ENCODE data around the gene HMGN2. TPM values are rescaled to one million over a fixed set of nuclear protein-coding genes. Genes with fewer than 3 reads are reported as not detected.
A peak's percentile ranks its signal among the peaks of the same experiment; 100 is the strongest.
"Not testable (repeated sequence)": the region's sequence is repeated elsewhere in the genome, so short reads cannot be mapped to it uniquely, and the experiment has no call there.

Gene HMGN2
- total RNA-seq, 1 experiment from 2014 or later: 543 TPM

DNA sequence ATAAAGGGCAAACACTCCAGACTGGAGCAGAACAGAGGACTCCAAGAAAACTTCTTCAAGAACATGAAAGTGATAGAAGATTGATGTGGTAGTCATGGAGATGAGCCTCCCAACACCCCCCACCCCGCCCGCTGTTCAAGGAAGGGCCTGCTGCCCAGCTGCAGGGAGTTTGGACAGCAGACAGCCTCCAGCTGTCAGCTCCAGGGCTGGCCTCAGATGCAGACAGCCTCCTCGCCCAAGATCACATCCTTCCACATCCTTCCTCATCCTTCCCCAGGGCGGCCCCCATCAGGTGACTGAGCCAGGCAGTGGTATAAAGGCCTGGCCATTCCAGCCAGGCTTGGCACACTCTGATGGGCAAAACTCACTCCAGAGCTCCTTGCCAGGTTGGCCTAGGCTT, 24.6 kb downstream of the HMGN2 start:
- Histone ChIP-seq H3K4me3 (ENCODE audit: insufficient read depth, low read depth, low read length) (no peak overlapping the region), H3K36me3 (replicated peaks; ENCODE audit: control insufficient read depth, insufficient read depth, low read length) (no peaks in the 10 kb centered on the region), H3K27me3 (ENCODE audit: control insufficient read depth, insufficient read depth, low read length) (0 out of 2 replicates have a peak, but pooled peaks cover 2% of the 10 kb centered on the region)
- no peak for DNase-seq

DNA sequence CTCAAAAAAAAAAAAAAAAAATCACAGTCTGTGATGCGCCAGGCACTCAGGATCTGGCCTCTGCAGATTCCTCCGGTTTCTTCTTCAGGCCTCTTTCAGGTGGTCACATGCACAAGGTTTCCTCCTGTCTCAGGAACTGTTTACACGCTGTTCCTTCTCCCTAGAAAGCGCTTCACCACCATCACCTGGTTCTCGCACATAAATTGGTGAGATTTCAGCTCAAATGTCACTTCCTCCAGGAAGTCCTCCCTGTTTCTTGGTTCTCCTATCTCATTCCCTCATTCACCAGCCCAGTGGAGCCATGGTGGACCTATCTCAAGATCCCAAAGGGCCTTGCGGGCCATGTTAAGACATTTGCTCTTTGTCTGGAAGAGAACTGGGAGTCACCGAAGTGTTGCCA, 26.7 kb downstream of the HMGN2 start:
- no peak for DNase-seq
- no peak overlapping the region for H3K4me3 ChIP-seq (ENCODE audit: insufficient read depth, low read depth, low read length)
- H3K36me3 ChIP-seq (replicated peaks; ENCODE audit: control insufficient read depth, insufficient read depth, low read length): no peaks in the 10 kb centered on the region
- H3K27me3 ChIP-seq (ENCODE audit: control insufficient read depth, insufficient read depth, low read length): 0 out of 2 replicates have a peak, but pooled peaks cover 2% of the 10 kb centered on the region

- Histone ChIP-seq H3K4me3 (ENCODE audit: insufficient read depth, low read depth, low read length) (peak overlapping the region; percentile 75), H3K27me3 (ENCODE audit: control insufficient read depth, insufficient read depth, low read length) (0 out of 2 replicates have a peak, but pooled peaks cover 2% of the 10 kb centered on the region), H3K36me3 (replicated peaks; ENCODE audit: control insufficient read depth, insufficient read depth, low read length) (no peaks in the 10 kb centered on the region)
- peak; percentile 95 for DNase-seq
These were observed 28.4 kb downstream of the HMGN2 start for GRCh38 chr1:26500488-26501175.

- not testable (repeated sequence) for DNase-seq; H3K36me3 ChIP-seq (replicated peaks; ENCODE audit: control insufficient read depth, insufficient read depth, low read length); H3K27me3 ChIP-seq (ENCODE audit: control insufficient read depth, insufficient read depth, low read length); H3K4me3 ChIP-seq (ENCODE audit: insufficient read depth, low read depth, low read length)
These were observed 38.5 kb downstream of the HMGN2 start for GRCh38 chr1:26510711-26511110.

- not testable (repeated sequence) for H3K27me3 ChIP-seq (ENCODE audit: control insufficient read depth, insufficient read depth, low read length); DNase-seq; H3K4me3 ChIP-seq (ENCODE audit: insufficient read depth, low read depth, low read length); H3K36me3 ChIP-seq (replicated peaks; ENCODE audit: control insufficient read depth, insufficient read depth, low read length)
These were observed 43.6 kb downstream of the HMGN2 start for GRCh38 chr1:26515836-26516235.

DNA sequence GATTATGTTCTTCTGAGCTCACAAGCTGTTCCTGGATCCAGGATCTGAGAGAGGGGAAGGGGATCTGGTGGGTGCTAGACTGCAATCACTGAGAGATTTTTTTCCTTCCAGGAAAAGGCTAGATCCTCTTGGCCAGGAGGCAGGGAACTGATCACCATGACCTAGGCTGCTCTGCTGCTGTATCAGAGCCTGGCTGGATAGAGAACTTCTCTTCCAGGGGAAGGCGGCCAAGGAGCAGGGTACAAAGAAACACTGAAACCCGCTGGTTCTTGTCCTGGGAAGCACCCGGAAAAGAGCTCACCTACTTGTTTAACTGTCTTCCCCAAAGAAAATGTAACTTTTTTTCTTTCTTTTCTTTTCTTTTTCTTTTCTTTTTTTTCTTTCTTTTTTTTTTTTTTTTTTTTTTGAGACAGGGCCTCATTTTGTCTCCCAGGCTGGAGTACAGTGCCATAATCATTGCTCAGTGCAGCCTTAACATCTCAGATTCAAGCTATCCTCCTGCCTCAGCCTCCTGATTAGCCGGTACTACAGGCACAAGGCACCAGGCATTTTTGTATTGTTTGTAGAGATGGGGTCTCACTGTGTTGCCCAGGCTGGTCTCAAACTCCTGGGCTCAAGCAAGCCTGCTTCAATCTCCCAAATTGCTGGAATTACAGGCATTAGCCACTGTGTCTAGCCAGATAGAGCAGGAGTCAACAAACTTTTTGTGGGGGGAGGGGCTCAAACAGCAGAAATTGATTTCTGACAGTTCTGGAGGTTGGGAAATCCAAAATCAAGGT, 44.9 kb downstream of the HMGN2 start:
- Histone ChIP-seq H3K4me3 (ENCODE audit: insufficient read depth, low read depth, low read length) (no peak overlapping the region), H3K36me3 (replicated peaks; ENCODE audit: control insufficient read depth, insufficient read depth, low read length) (no peaks in the 10 kb centered on the region), H3K27me3 (ENCODE audit: control insufficient read depth, insufficient read depth, low read length) (no peaks in the 10 kb centered on the region; the same call in 1 of the 2 replicates)
- DNase-seq: no peak

DNA sequence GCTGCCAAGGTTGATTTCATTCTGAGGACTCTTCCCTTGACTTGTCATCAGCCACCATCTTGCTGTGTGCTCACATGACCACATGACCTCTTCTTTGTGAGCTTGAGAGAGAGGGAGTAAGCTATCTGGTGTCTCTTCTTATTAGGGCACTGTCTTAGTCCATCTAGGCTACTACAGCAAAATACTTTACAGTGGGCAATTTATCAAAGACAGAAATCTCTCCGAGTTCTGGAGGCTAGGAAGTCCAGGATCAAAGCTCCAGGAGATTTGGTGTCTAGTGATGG, 45.5 kb downstream of the HMGN2 start:
- H3K36me3 ChIP-seq (replicated peaks; ENCODE audit: control insufficient read depth, insufficient read depth, low read length): no peaks in the 10 kb centered on the region
- DNase-seq: no peak
- H3K4me3 ChIP-seq (ENCODE audit: insufficient read depth, low read depth, low read length): no peak overlapping the region
- H3K27me3 ChIP-seq (ENCODE audit: control insufficient read depth, insufficient read depth, low read length): no peaks in the 10 kb centered on the region; the same call in 1 of the 2 replicates

GRCh38 chr1:26518355-26518754, 46.1 kb downstream of the HMGN2 start:
- no peak overlapping the region for H3K4me3 ChIP-seq (ENCODE audit: insufficient read depth, low read depth, low read length)
- H3K36me3 ChIP-seq (replicated peaks; ENCODE audit: control insufficient read depth, insufficient read depth, low read length): no peaks in the 10 kb centered on the region
- DNase-seq: no peak
- no peaks in the 10 kb centered on the region; the same call in 1 of the 2 replicates for H3K27me3 ChIP-seq (ENCODE audit: control insufficient read depth, insufficient read depth, low read length)

GRCh38 chr1:26520339-26520738, 48.1 kb downstream of the HMGN2 start:
- DNase-seq: no peak
- no peaks in the 10 kb centered on the region; the same call in 1 of the 2 replicates for H3K27me3 ChIP-seq (ENCODE audit: control insufficient read depth, insufficient read depth, low read length)
- H3K4me3 ChIP-seq (ENCODE audit: insufficient read depth, low read depth, low read length): no peak overlapping the region
- no peaks in the 10 kb centered on the region for H3K36me3 ChIP-seq (replicated peaks; ENCODE audit: control insufficient read depth, insufficient read depth, low read length)

GRCh38 chr1:26521669-26522030, 49.4 kb downstream of the HMGN2 start:
- no peak overlapping the region for H3K4me3 ChIP-seq (ENCODE audit: insufficient read depth, low read depth, low read length)
- H3K36me3 ChIP-seq (replicated peaks; ENCODE audit: control insufficient read depth, insufficient read depth, low read length): no peaks in the 10 kb centered on the region
- no peak for DNase-seq
- H3K27me3 ChIP-seq (ENCODE audit: control insufficient read depth, insufficient read depth, low read length): no peaks in the 10 kb centered on the region; the same call in 1 of the 2 replicates

DNA sequence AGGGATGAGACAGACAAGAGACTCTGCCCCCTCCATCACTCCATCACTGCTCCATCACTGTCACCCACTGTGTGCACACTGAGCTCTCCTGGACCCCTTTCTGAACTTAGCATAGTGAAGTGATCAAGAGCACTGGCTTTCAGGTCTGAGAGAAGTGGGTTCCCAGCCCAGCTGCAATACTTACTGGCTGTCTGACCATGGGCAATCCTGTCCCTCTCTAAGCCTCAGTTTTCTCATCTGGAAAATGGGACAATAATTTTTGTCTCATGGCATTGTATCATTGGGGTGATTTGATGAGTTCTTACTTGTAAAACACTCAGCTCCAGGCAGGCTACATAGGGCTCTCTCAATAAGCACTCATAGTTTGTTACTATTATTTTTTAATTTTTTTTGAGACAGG, 49.8 kb downstream of the HMGN2 start:
- Histone ChIP-seq H3K27me3 (ENCODE audit: control insufficient read depth, insufficient read depth, low read length) (no peaks in the 10 kb centered on the region; the same call in 1 of the 2 replicates), H3K36me3 (replicated peaks; ENCODE audit: control insufficient read depth, insufficient read depth, low read length) (no peaks in the 10 kb centered on the region), H3K4me3 (ENCODE audit: insufficient read depth, low read depth, low read length) (no peak overlapping the region)
- no peak for DNase-seq

DNA sequence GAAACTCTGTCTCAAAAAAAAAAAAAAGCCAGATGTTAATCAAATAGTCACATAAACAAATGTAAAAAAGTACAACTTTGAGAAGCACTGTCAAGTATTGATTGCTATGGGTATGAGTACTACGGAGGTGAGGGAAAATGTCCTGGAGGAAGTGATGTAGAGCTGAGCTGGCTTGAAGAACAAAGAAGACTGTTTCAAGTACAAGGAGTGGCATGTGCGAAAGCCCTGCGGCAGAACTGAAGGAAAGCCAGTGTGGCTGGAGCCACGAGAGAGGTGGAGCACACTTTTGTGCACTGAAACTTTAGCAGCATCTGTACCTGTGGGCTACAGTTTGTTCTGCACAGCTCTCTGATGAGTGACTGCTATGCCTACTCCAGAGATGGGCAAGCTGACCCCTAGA, 51.9 kb downstream of the HMGN2 start:
- no peaks in the 10 kb centered on the region for H3K36me3 ChIP-seq (replicated peaks; ENCODE audit: control insufficient read depth, insufficient read depth, low read length)

More for the DNA sequence above, 51.9 kb downstream of the HMGN2 start:
- DNase-seq: no peak
- no peaks in the 10 kb centered on the region; the same call in 1 of the 2 replicates for H3K27me3 ChIP-seq (ENCODE audit: control insufficient read depth, insufficient read depth, low read length)
- no peak overlapping the region for H3K4me3 ChIP-seq (ENCODE audit: insufficient read depth, low read depth, low read length)

Other genes starting within 250 kb of the HMGN2 start
- 60.1 and 69.7 TPM in 2 replicates for gene CEP85, start 238.2 kb upstream of the HMGN2 start, total RNA-seq (2014; rRNA removed; shearing (Covaris generic))
- gene SH3BGRL3, start 192.4 kb upstream of the HMGN2 start, total RNA-seq (2014; rRNA removed; shearing (Covaris generic)): 40.8 and 56.7 TPM in 2 replicates
- 13.4 and 14.6 TPM in 2 replicates for gene UBXN11, start 165.8 kb upstream of the HMGN2 start, total RNA-seq (2014; rRNA removed; shearing (Covaris generic))
- gene CD52, start 154.5 kb upstream of the HMGN2 start, total RNA-seq (2014; rRNA removed; shearing (Covaris generic)): 5.1 and 8.3 TPM in 2 replicates
- 7.9 and 8.7 TPM in 2 replicates for gene CRYBG2, start 118.3 kb upstream of the HMGN2 start, total RNA-seq (2014; rRNA removed; shearing (Covaris generic))
- gene ZNF683, start 99.7 kb upstream of the HMGN2 start, total RNA-seq (2014; rRNA removed; shearing (Covaris generic)): not detected in 2 replicates
- 863 and 868 TPM in 2 replicates for gene LIN28A, start 61.6 kb upstream of the HMGN2 start, total RNA-seq (2014; rRNA removed; shearing (Covaris generic))
- gene DHDDS, start 40.1 kb upstream of the HMGN2 start, total RNA-seq (2014; rRNA removed; shearing (Covaris generic)): 52.9 and 60.0 TPM in 2 replicates
- gene RPS6KA1, start 57.3 kb downstream of the HMGN2 start, total RNA-seq (2014; rRNA removed; shearing (Covaris generic)): 101 and 121 TPM in 2 replicates
- 45.5 and 59.5 TPM in 2 replicates for gene ARID1A, start 223.6 kb downstream of the HMGN2 start, total RNA-seq (2014; rRNA removed; shearing (Covaris generic))

Measured in H7 (cell line).